Measurements from ENCODE around the gene RABL2A.
"Not testable (repeated sequence)": the region's sequence is repeated elsewhere in the genome, so short reads cannot be mapped to it uniquely, and the experiment has no call there.

The RABL2A gene

DNA sequence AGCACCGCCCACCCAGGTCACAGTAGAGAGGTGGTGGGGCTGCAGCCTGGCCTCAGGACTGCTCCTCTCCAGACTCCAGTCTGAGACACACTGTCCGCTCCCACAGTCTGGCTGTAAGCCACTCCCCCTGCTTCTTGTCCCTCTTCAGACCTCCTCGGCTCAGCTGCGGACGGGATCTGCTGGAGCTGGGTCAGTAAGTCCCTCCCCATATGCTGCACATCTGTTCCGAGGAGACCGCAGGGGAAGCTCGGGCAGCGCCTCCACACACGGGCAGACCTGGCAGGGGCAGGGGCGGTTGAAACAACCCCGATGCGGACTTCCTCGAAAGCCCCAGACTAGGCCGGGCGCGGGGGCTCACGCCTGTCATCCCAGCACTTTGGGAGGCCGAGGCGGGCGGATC is 41.9 kb downstream of the RABL2A start:
- not testable (repeated sequence) for H3K27me3 ChIP-seq (ENCODE audit: insufficient read depth, low read length, poor library complexity, severe bottlenecking); H3K9me2 ChIP-seq (replicated peaks; ENCODE audit: low read depth, low read length); H3K36me3 ChIP-seq (ENCODE audit: insufficient read depth, low read length); H3K79me2 ChIP-seq (ENCODE audit: insufficient read depth, low read length); H2AFZ ChIP-seq (ENCODE audit: low read length); H3K4me2 ChIP-seq (ENCODE audit: low read depth, low read length, poor library complexity, severe bottlenecking); H3K4me1 ChIP-seq (ENCODE audit: insufficient read depth, low read length, poor library complexity, severe bottlenecking); H3K4me3 ChIP-seq (ENCODE audit: low read length, poor library complexity, severe bottlenecking); H3K9me3 ChIP-seq (ENCODE audit: insufficient read depth, low read depth, low read length); H4K20me1 ChIP-seq (ENCODE audit: insufficient read depth, low read length, poor library complexity, severe bottlenecking); H3K9ac ChIP-seq (ENCODE audit: low read depth, low read length, poor library complexity, severe bottlenecking); H3F3A ChIP-seq (ENCODE audit: low read depth)

DNA sequence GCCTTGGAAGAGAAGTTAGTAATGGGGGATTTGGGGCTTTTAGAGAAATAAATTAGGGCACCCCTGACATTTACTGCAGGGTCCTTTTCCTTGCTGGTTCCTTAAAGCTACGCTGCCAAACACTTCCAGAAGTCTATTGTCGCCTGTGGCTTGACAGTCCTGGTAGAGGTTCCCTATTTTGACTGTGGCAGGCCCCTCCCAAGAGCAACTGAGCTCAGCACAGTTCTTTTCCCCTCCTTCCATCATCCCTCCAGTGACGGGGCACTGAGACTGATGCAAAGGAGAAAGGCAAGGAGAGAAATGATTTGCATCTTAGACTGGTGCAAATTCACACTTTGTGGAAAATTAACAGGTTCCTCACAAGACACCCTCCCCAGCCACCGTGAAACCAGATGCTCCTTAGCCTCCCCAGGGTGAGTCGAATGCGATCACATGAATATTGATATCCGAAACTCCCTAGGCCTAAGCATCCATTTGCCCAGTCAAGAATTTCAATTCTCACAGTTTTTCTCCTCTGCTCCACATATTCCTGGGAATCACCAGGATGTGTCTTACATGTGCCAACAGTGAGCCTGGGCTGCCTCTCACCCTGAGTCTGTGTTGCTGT is 45.4 kb downstream of the RABL2A start:
- no peaks in the 10 kb centered on the region for H3K9me2 ChIP-seq (replicated peaks; ENCODE audit: low read depth, low read length)
- H3K4me1 ChIP-seq (ENCODE audit: insufficient read depth, low read length, poor library complexity, severe bottlenecking), result no peaks in the 10 kb centered on the region
- H3F3A ChIP-seq (ENCODE audit: low read depth), result no peaks in the 10 kb centered on the region
- TF ChIP-seq EZH2phosphoT487 (IDR thresholded peaks at IDR 0.05; ENCODE audit: borderline replicate concordance), result no peak
- no peak for TF ChIP-seq CTCF (conservative IDR thresholded peaks at IDR 0.05; ENCODE audit: low read length)
- H3K4me3 ChIP-seq (ENCODE audit: low read length, poor library complexity, severe bottlenecking), result no peak overlapping the region
- no peaks in the 10 kb centered on the region for H3K36me3 ChIP-seq (ENCODE audit: insufficient read depth, low read length)
- H4K20me1 ChIP-seq (ENCODE audit: insufficient read depth, low read length, poor library complexity, severe bottlenecking), result no peaks in the 10 kb centered on the region
- H3K27me3 ChIP-seq (ENCODE audit: insufficient read depth, low read length, poor library complexity, severe bottlenecking), result no peaks in the 10 kb centered on the region
- H3K9ac ChIP-seq (ENCODE audit: low read depth, low read length, poor library complexity, severe bottlenecking), result no peak overlapping the region
- no peak overlapping the region for H2AFZ ChIP-seq (ENCODE audit: low read length)
- H3K79me2 ChIP-seq (ENCODE audit: insufficient read depth, low read length), result no peaks in the 10 kb centered on the region
- H3K9me3 ChIP-seq (ENCODE audit: insufficient read depth, low read depth, low read length), result no peaks in the 10 kb centered on the region
- H3K4me2 ChIP-seq (ENCODE audit: low read depth, low read length, poor library complexity, severe bottlenecking), result no peak overlapping the region

- H3K9me2 ChIP-seq (replicated peaks; ENCODE audit: low read depth, low read length), result no peaks in the 10 kb centered on the region
- no peak overlapping the region for H3K9ac ChIP-seq (ENCODE audit: low read depth, low read length, poor library complexity, severe bottlenecking)
- H2AFZ ChIP-seq (ENCODE audit: low read length), result no peak overlapping the region
- no peak overlapping the region for H3K4me3 ChIP-seq (ENCODE audit: low read length, poor library complexity, severe bottlenecking)
- H4K20me1 ChIP-seq (ENCODE audit: insufficient read depth, low read length, poor library complexity, severe bottlenecking), result no peaks in the 10 kb centered on the region
- no peaks in the 10 kb centered on the region for H3K4me1 ChIP-seq (ENCODE audit: insufficient read depth, low read length, poor library complexity, severe bottlenecking)
- H3K9me3 ChIP-seq (ENCODE audit: insufficient read depth, low read depth, low read length), result no peaks in the 10 kb centered on the region
- no peak overlapping the region for H3K4me2 ChIP-seq (ENCODE audit: low read depth, low read length, poor library complexity, severe bottlenecking)
- no peaks in the 10 kb centered on the region for H3K79me2 ChIP-seq (ENCODE audit: insufficient read depth, low read length)
- H3F3A ChIP-seq (ENCODE audit: low read depth), result no peaks in the 10 kb centered on the region
- no peaks in the 10 kb centered on the region for H3K27me3 ChIP-seq (ENCODE audit: insufficient read depth, low read length, poor library complexity, severe bottlenecking)
- TF ChIP-seq CTCF (conservative IDR thresholded peaks at IDR 0.05; ENCODE audit: low read length) (no peak), EZH2phosphoT487 (IDR thresholded peaks at IDR 0.05; ENCODE audit: borderline replicate concordance) (no peak)
- no peaks in the 10 kb centered on the region for H3K36me3 ChIP-seq (ENCODE audit: insufficient read depth, low read length)
These were observed 48.8 kb downstream of the RABL2A start for GRCh38 chr2:113675875-113676274.

- no peak overlapping the region for H3K4me2 ChIP-seq (ENCODE audit: low read depth, low read length, poor library complexity, severe bottlenecking)
- no peak overlapping the region for H2AFZ ChIP-seq (ENCODE audit: low read length)
- no peak overlapping the region for H3K9ac ChIP-seq (ENCODE audit: low read depth, low read length, poor library complexity, severe bottlenecking)
- TF ChIP-seq CTCF (conservative IDR thresholded peaks at IDR 0.05; ENCODE audit: low read length) (no peak), EZH2phosphoT487 (IDR thresholded peaks at IDR 0.05; ENCODE audit: borderline replicate concordance) (no peak)
- no peak overlapping the region for H3K4me3 ChIP-seq (ENCODE audit: low read length, poor library complexity, severe bottlenecking)
- no peaks in the 10 kb centered on the region for H4K20me1 ChIP-seq (ENCODE audit: insufficient read depth, low read length, poor library complexity, severe bottlenecking)
- no peaks in the 10 kb centered on the region for H3K27me3 ChIP-seq (ENCODE audit: insufficient read depth, low read length, poor library complexity, severe bottlenecking)
- no peaks in the 10 kb centered on the region for H3K4me1 ChIP-seq (ENCODE audit: insufficient read depth, low read length, poor library complexity, severe bottlenecking)
- H3K9me2 ChIP-seq (replicated peaks; ENCODE audit: low read depth, low read length), result no peaks in the 10 kb centered on the region
- H3F3A ChIP-seq (ENCODE audit: low read depth), result no peaks in the 10 kb centered on the region
- H3K9me3 ChIP-seq (ENCODE audit: insufficient read depth, low read depth, low read length), result no peaks in the 10 kb centered on the region
- H3K36me3 ChIP-seq (ENCODE audit: insufficient read depth, low read length), result no peaks in the 10 kb centered on the region
- no peaks in the 10 kb centered on the region for H3K79me2 ChIP-seq (ENCODE audit: insufficient read depth, low read length)
These were observed 49.7 kb downstream of the RABL2A start for GRCh38 chr2:113676623-113677266.
